ENCODE results near the gene ADAT1.

DNA sequence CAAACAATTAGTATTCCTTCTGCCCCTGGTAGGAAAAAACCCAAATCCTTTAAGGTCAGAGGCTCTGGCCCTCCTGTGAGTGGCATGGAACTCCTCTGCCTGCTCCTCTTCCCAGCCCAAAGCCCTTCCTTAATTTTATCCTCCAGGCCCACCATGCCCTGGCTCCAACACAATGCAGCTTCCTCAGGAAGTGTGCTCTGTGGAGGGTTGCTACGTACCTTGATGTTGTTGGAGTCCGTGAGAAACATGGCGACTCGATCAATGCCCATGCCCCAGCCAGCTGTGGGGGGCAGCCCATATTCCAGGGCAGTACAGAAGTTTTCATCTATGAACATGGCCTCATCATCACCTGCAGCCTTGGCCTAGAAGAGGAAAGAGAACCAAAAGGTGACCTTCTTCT, 5.3 kb upstream of the ADAT1 start:
- TF ChIP-seq CTCF (IDR thresholded peaks at IDR 0.05; ENCODE audit: low read depth, low read length, missing input control) (no peak), TAF1 (conservative IDR thresholded peaks at IDR 0.05) (no peak), RXRA (IDR thresholded peaks at IDR 0.05) (no peak), SP1 (IDR thresholded peaks at IDR 0.05) (no peak), RAD21 (IDR thresholded peaks at IDR 0.05) (no peak), GABPA (IDR thresholded peaks at IDR 0.05 in 1 of 2, conservative IDR thresholded peaks at IDR 0.05 in 1 of 2) (no peak), JUND (IDR thresholded peaks at IDR 0.05) (no peak)
- TF ChIP-seq, protein P1, sequence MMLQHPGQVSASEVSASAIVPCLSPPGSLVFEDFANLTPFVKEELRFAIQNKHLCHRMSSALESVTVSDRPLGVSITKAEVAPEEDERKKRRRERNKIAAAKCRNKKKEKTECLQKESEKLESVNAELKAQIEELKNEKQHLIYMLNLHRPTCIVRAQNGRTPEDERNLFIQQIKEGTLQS (IDR thresholded peaks at IDR 0.05): no peak
- TF ChIP-seq, protein P2, sequence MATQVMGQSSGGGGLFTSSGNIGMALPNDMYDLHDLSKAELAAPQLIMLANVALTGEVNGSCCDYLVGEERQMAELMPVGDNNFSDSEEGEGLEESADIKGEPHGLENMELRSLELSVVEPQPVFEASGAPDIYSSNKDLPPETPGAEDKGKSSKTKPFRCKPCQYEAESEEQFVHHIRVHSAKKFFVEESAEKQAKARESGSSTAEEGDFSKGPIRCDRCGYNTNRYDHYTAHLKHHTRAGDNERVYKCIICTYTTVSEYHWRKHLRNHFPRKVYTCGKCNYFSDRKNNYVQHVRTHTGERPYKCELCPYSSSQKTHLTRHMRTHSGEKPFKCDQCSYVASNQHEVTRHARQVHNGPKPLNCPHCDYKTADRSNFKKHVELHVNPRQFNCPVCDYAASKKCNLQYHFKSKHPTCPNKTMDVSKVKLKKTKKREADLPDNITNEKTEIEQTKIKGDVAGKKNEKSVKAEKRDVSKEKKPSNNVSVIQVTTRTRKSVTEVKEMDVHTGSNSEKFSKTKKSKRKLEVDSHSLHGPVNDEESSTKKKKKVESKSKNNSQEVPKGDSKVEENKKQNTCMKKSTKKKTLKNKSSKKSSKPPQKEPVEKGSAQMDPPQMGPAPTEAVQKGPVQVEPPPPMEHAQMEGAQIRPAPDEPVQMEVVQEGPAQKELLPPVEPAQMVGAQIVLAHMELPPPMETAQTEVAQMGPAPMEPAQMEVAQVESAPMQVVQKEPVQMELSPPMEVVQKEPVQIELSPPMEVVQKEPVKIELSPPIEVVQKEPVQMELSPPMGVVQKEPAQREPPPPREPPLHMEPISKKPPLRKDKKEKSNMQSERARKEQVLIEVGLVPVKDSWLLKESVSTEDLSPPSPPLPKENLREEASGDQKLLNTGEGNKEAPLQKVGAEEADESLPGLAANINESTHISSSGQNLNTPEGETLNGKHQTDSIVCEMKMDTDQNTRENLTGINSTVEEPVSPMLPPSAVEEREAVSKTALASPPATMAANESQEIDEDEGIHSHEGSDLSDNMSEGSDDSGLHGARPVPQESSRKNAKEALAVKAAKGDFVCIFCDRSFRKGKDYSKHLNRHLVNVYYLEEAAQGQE (IDR thresholded peaks at IDR 0.05): no peak
- TF ChIP-seq, protein P3, sequence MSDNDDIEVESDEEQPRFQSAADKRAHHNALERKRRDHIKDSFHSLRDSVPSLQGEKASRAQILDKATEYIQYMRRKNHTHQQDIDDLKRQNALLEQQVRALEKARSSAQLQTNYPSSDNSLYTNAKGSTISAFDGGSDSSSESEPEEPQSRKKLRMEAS (IDR thresholded peaks at IDR 0.05): no peak

Measured in liver (tissue), 3 donors.